Measurements from ENCODE around the gene MAGI2. TPM values are rescaled to one million over a fixed set of nuclear protein-coding genes. Genes with fewer than 3 reads are reported as not detected.

MAGI2 gene
- total RNA-seq, 1 donor from 2014 or later: 0.40 TPM

GRCh38 chr7:78435355-78435754, 1018.1 kb downstream of the MAGI2 start:
- DNase-seq (ENCODE audit: low read depth in 2 of 2): no peak

GRCh38 chr7:78434281-78434680, 1019.2 kb downstream of the MAGI2 start:
- DNase-seq (ENCODE audit: low read depth in 2 of 2): no peak

GRCh38 chr7:78433421-78433820, 1020.0 kb downstream of the MAGI2 start:
- DNase-seq (ENCODE audit: low read depth in 2 of 2): no peak

GRCh38 chr7:78429878-78430277, 1023.6 kb downstream of the MAGI2 start:
- no peak for DNase-seq (ENCODE audit: low read depth in 2 of 2)

- DNase-seq (ENCODE audit: low read depth in 2 of 2): no peak
Observed at GRCh38 chr7:78427209-78427608, 1026.3 kb downstream of the MAGI2 start.

GRCh38 chr7:78420001-78420400, 1033.5 kb downstream of the MAGI2 start:
- DNase-seq (ENCODE audit: low read depth in 2 of 2): no peak

GRCh38 chr7:78417180-78417853, 1036.2 kb downstream of the MAGI2 start:
- no peak for DNase-seq (ENCODE audit: low read depth in 2 of 2)

- DNase-seq (ENCODE audit: low read depth in 2 of 2): no peak
Observed at GRCh38 chr7:78413568-78413967, 1039.9 kb downstream of the MAGI2 start.

GRCh38 chr7:78412216-78412858, 1041.1 kb downstream of the MAGI2 start:
- DNase-seq (ENCODE audit: low read depth in 2 of 2): no peak

- no peak for DNase-seq (ENCODE audit: low read depth in 2 of 2)
Observed at GRCh38 chr7:78407031-78407430, 1046.4 kb downstream of the MAGI2 start.

GRCh38 chr7:78406531-78406930, 1046.9 kb downstream of the MAGI2 start:
- no peak for DNase-seq (ENCODE audit: low read depth in 2 of 2)

- DNase-seq (ENCODE audit: low read depth in 2 of 2): no peak
Observed at GRCh38 chr7:78402096-78402495, 1051.4 kb downstream of the MAGI2 start.

GRCh38 chr7:78400038-78400437, 1053.4 kb downstream of the MAGI2 start:
- DNase-seq (ENCODE audit: low read depth in 2 of 2): no peak

GRCh38 chr7:78399033-78399769, 1054.3 kb downstream of the MAGI2 start:
- DNase-seq (ENCODE audit: low read depth in 2 of 2): no peak

GRCh38 chr7:78398576-78398975, 1054.9 kb downstream of the MAGI2 start:
- no peak for DNase-seq (ENCODE audit: low read depth in 2 of 2)

- DNase-seq (ENCODE audit: low read depth in 2 of 2): no peak
Observed at GRCh38 chr7:78398081-78398480, 1055.4 kb downstream of the MAGI2 start.

GRCh38 chr7:78396210-78396609, 1057.3 kb downstream of the MAGI2 start:
- no peak for DNase-seq (ENCODE audit: low read depth in 2 of 2)

GRCh38 chr7:78395298-78396036, 1058.0 kb downstream of the MAGI2 start:
- DNase-seq (ENCODE audit: low read depth in 2 of 2): no peak

- DNase-seq (ENCODE audit: low read depth in 2 of 2): no peak
Observed at GRCh38 chr7:78389022-78389421, 1064.4 kb downstream of the MAGI2 start.

GRCh38 chr7:78386520-78386919, 1066.9 kb downstream of the MAGI2 start:
- DNase-seq (ENCODE audit: low read depth in 2 of 2): no peak

GRCh38 chr7:78383096-78383880, 1070.2 kb downstream of the MAGI2 start:
- no peak for DNase-seq (ENCODE audit: low read depth in 2 of 2)

All from lung microvascular endothelial cell (primary cell).